ENCODE measurements around the gene MCC.

Gene MCC

DNA sequence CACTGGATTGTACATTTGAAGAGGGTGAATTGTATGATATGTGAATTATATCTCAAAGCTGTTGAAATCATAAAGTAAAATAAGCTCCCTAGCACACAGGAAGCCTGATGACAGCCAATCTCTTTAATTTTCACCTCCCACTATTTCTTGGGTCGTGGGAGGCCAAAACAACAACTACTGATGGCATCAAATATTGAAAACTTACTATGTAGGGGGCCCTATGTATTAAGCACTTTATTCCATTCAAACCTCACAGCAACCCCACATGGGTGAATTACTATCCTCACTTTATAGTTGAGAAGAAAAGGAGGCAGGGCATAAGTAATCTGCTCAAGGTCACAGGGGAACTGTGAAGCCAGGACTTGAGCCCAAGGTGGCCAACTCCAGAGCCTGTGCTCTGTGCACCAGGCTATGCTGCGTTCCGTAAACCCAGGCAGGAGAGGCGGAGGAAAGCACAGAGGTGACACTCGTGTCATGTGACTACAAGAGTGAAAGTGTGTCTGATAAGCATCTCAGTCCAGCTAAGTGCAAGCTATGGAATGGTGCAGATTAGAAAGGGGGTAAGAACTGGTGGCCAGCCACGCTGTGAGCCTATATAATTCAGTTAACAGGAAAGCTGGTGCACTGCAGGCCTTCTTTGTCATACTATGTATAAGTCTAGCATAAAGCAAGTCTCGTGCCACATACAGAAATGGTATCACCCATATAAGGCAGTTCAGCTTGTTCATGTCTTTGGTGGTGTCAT lies 290.6 kb downstream of the MCC start:
- Histone ChIP-seq H3K79me2 (ENCODE audit: control insufficient read depth, insufficient read depth, low read length, poor library complexity) (no peaks in the 10 kb centered on the region), H3K4ac (ENCODE audit: low read depth, low read length) (no peak overlapping the region), H4K12ac (ENCODE audit: low read depth, low read length) (no peak overlapping the region), H3K4me1 (ENCODE audit: control insufficient read depth in 1 of 2, insufficient read depth in 2 of 2, low read length in 2 of 2) (peaks cover 0 to 8% of the 10 kb centered on the region in 2 experiments), H2BK12ac (ENCODE audit: low read length) (no peak overlapping the region), H3K36me3 (ENCODE audit: control insufficient read depth in 1 of 2, insufficient read depth in 2 of 2, low read length in 2 of 2) (no peaks in the 10 kb centered on the region), H3K4me2 (ENCODE audit: low read length) (no peak overlapping the region), H2BK120ac (ENCODE audit: insufficient read depth, low read length, poor library complexity) (no peak overlapping the region), H3K4me3 (ENCODE audit: low read depth, low read length) (no peak overlapping the region), H3K23ac (ENCODE audit: low read length) (no peak overlapping the region), H4K8ac (ENCODE audit: low read depth, low read length) (no peak overlapping the region), H3K14ac (ENCODE audit: low read length) (no peak overlapping the region), H2BK5ac (ENCODE audit: low read depth, low read length, poor library complexity) (no peak overlapping the region), H3K18ac (ENCODE audit: low read length) (no peak overlapping the region), H2AK5ac (ENCODE audit: low read length) (no peak overlapping the region), H3K9me3 (ENCODE audit: insufficient read depth, low read depth, low read length) (peaks cover 1% of the 10 kb centered on the region), H4K91ac (ENCODE audit: low read depth, low read length) (no peak overlapping the region), H3K27ac (ENCODE audit: low read depth, low read length) (no peak overlapping the region), H3K79me1 (ENCODE audit: low read length) (no peaks in the 10 kb centered on the region), H3K9ac (ENCODE audit: low read length) (no peak overlapping the region), H3K27me3 (ENCODE audit: insufficient read depth, low read length) (no peaks in the 10 kb centered on the region), H2AFZ (ENCODE audit: insufficient read depth, low read length, poor library complexity) (no peak overlapping the region)
- DNase-seq, result peak in 1 of 2 donors; percentile 59
- no CpG with 5 or more reads among the region's 7 CpGs for WGBS (ENCODE audit: extremely low coverage, insufficient coverage, insufficient read length)

DNA sequence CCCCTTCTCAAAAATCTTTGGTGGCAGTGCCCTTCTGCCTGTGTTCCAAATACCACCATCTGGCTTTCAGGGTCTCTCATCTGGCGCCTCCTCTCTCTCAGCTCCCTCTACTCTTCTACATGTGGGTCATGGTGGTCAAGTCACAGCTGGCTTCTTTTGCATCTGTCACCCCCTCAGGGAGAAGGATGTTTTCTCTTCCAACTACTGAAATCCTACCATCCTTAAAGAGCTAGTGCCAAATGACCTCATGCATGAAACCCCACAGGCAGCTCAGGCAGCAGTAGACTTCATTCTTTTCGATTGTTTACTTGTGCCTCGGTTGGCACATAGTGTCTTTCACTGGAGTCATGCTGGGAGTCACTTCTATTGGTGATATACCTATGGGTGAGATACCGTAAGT lies 292.5 kb downstream of the MCC start:
- H2BK5ac ChIP-seq (ENCODE audit: low read depth, low read length, poor library complexity), result no peak overlapping the region
- no peaks in the 10 kb centered on the region for H3K27me3 ChIP-seq (ENCODE audit: insufficient read depth, low read length)
- no peak overlapping the region for H3K4me3 ChIP-seq (ENCODE audit: low read depth, low read length)
- no peak overlapping the region for H2BK120ac ChIP-seq (ENCODE audit: insufficient read depth, low read length, poor library complexity)
- no peak overlapping the region for H3K23ac ChIP-seq (ENCODE audit: low read length)
- H3K9ac ChIP-seq (ENCODE audit: low read length), result no peak overlapping the region
- no peak overlapping the region for H2AK5ac ChIP-seq (ENCODE audit: low read length)
- H4K12ac ChIP-seq (ENCODE audit: low read depth, low read length), result no peak overlapping the region
- H4K91ac ChIP-seq (ENCODE audit: low read depth, low read length), result no peak overlapping the region
- WGBS (ENCODE audit: extremely low coverage, insufficient coverage, insufficient read length), result no CpG with 5 or more reads among the region's 4 CpGs
- DNase-seq, result peak in 1 of 2 donors; percentile 61
- no peaks in the 10 kb centered on the region for H3K79me2 ChIP-seq (ENCODE audit: control insufficient read depth, insufficient read depth, low read length, poor library complexity)
- no peak overlapping the region for H3K4me2 ChIP-seq (ENCODE audit: low read length)
- no peak overlapping the region for H3K18ac ChIP-seq (ENCODE audit: low read length)
- H3K14ac ChIP-seq (ENCODE audit: low read length), result no peak overlapping the region
- H3K27ac ChIP-seq (ENCODE audit: low read depth, low read length), result no peak overlapping the region
- no peaks in the 10 kb centered on the region for H3K79me1 ChIP-seq (ENCODE audit: low read length)
- no peak overlapping the region for H2BK12ac ChIP-seq (ENCODE audit: low read length)
- H3K9me3 ChIP-seq (ENCODE audit: insufficient read depth, low read depth, low read length), result peaks cover 1% of the 10 kb centered on the region
- no peak overlapping the region for H2AFZ ChIP-seq (ENCODE audit: insufficient read depth, low read length, poor library complexity)
- no peaks in the 10 kb centered on the region for H3K36me3 ChIP-seq (ENCODE audit: control insufficient read depth in 1 of 2, insufficient read depth in 2 of 2, low read length in 2 of 2)
- peaks cover 0 to 7% of the 10 kb centered on the region in 2 experiments for H3K4me1 ChIP-seq (ENCODE audit: control insufficient read depth in 1 of 2, insufficient read depth in 2 of 2, low read length in 2 of 2)
- H3K4ac ChIP-seq (ENCODE audit: low read depth, low read length), result no peak overlapping the region
- H4K8ac ChIP-seq (ENCODE audit: low read depth, low read length), result no peak overlapping the region

DNA sequence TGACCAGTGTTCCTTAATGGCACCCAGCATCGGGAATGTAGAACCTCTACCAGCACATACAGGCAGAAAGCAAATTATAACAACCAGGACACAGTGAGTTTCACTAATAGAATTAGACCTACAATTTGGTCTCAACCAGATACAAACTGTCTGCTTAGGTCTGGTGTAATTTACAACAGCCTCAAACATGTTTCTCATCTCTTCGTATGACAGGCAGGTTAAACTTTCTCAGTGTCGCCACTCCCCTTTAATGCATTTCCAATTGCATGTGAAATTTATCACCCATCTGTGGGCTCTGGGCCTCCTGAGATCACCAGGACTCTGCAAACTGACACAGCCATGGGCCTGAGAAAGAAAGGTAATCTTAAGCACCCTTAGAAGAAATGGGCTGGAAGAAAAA lies 293.0 kb downstream of the MCC start:
- DNase-seq, result no peak
- Histone ChIP-seq H3K27me3 (ENCODE audit: insufficient read depth, low read length) (no peaks in the 10 kb centered on the region), H2BK12ac (ENCODE audit: low read length) (no peak overlapping the region), H3K4me3 (ENCODE audit: low read depth, low read length) (no peak overlapping the region), H3K9ac (ENCODE audit: low read length) (no peak overlapping the region), H2AFZ (ENCODE audit: insufficient read depth, low read length, poor library complexity) (no peak overlapping the region), H4K12ac (ENCODE audit: low read depth, low read length) (no peak overlapping the region), H3K4me2 (ENCODE audit: low read length) (no peak overlapping the region), H2AK5ac (ENCODE audit: low read length) (no peak overlapping the region), H3K36me3 (ENCODE audit: control insufficient read depth in 1 of 2, insufficient read depth in 2 of 2, low read length in 2 of 2) (no peaks in the 10 kb centered on the region), H3K4me1 (ENCODE audit: control insufficient read depth in 1 of 2, insufficient read depth in 2 of 2, low read length in 2 of 2) (peaks cover 0 to 10% of the 10 kb centered on the region in 2 experiments), H3K79me1 (ENCODE audit: low read length) (no peaks in the 10 kb centered on the region), H3K27ac (ENCODE audit: low read depth, low read length) (no peak overlapping the region), H3K18ac (ENCODE audit: low read length) (no peak overlapping the region), H4K91ac (ENCODE audit: low read depth, low read length) (no peak overlapping the region), H2BK5ac (ENCODE audit: low read depth, low read length, poor library complexity) (no peak overlapping the region), H2BK120ac (ENCODE audit: insufficient read depth, low read length, poor library complexity) (no peak overlapping the region), H3K79me2 (ENCODE audit: control insufficient read depth, insufficient read depth, low read length, poor library complexity) (no peaks in the 10 kb centered on the region), H3K23ac (ENCODE audit: low read length) (no peak overlapping the region), H4K8ac (ENCODE audit: low read depth, low read length) (no peak overlapping the region), H3K14ac (ENCODE audit: low read length) (no peak overlapping the region), H3K4ac (ENCODE audit: low read depth, low read length) (no peak overlapping the region), H3K9me3 (ENCODE audit: insufficient read depth, low read depth, low read length) (peaks cover 1% of the 10 kb centered on the region)
- WGBS (ENCODE audit: extremely low coverage, insufficient coverage, insufficient read length), result no CpG with 5 or more reads among the region's 3 CpGs

DNA sequence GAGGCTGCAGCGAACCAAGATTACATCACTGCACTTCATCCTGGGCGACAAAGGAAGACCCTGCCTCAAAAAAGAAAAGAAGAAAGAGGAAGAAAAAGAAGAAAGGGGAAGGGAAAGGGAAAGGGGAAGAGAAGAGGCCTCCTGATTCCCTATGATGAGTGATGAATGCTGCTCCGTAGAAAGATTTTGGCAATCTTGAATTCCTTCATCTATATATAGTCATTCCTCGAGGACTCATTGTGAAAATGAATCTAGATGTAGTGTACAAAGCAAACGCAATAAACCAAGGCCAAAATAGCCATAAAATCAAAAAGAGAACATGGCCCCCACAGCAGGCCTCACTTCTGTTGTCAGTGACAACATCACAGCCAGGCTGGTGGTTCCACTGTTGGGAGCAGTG lies 293.7 kb downstream of the MCC start:
- H3K18ac ChIP-seq (ENCODE audit: low read length), result no peak overlapping the region

More for the DNA sequence above, 293.7 kb downstream of the MCC start:
- Histone ChIP-seq H2AFZ (ENCODE audit: insufficient read depth, low read length, poor library complexity) (no peak overlapping the region), H3K4me1 (ENCODE audit: control insufficient read depth in 1 of 2, insufficient read depth in 2 of 2, low read length in 2 of 2) (peaks cover 3 to 10% of the 10 kb centered on the region in 2 experiments), H3K9me3 (ENCODE audit: insufficient read depth, low read depth, low read length) (peaks cover 1% of the 10 kb centered on the region), H4K8ac (ENCODE audit: low read depth, low read length) (no peak overlapping the region), H3K23ac (ENCODE audit: low read length) (no peak overlapping the region), H3K79me1 (ENCODE audit: low read length) (no peaks in the 10 kb centered on the region), H3K27ac (ENCODE audit: low read depth, low read length) (no peak overlapping the region), H3K9ac (ENCODE audit: low read length) (no peak overlapping the region), H2BK12ac (ENCODE audit: low read length) (no peak overlapping the region), H3K4me2 (ENCODE audit: low read length) (no peak overlapping the region), H3K36me3 (ENCODE audit: control insufficient read depth in 1 of 2, insufficient read depth in 2 of 2, low read length in 2 of 2) (no peaks in the 10 kb centered on the region), H2BK5ac (ENCODE audit: low read depth, low read length, poor library complexity) (no peak overlapping the region), H3K79me2 (ENCODE audit: control insufficient read depth, insufficient read depth, low read length, poor library complexity) (no peaks in the 10 kb centered on the region), H3K14ac (ENCODE audit: low read length) (no peak overlapping the region), H3K27me3 (ENCODE audit: insufficient read depth, low read length) (no peaks in the 10 kb centered on the region), H2AK5ac (ENCODE audit: low read length) (no peak overlapping the region), H4K91ac (ENCODE audit: low read depth, low read length) (no peak overlapping the region), H4K12ac (ENCODE audit: low read depth, low read length) (no peak overlapping the region), H3K4me3 (ENCODE audit: low read depth, low read length) (no peak overlapping the region), H3K4ac (ENCODE audit: low read depth, low read length) (no peak overlapping the region), H2BK120ac (ENCODE audit: insufficient read depth, low read length, poor library complexity) (no peak overlapping the region)
- no peak for DNase-seq
- WGBS (ENCODE audit: extremely low coverage, insufficient coverage, insufficient read length), result no CpG with 5 or more reads among the region's 5 CpGs
